22Rv1 (cell line): ENCODE measurements around the gene GPN2.

Experiments used
- CTCF ChIP-seq: fragments of 450-650 bp; IDR thresholded peaks from 2 replicates; pipeline ENCODE4 v1.5.1; 2017; ENCODE audit warnings: mild to moderate bottlenecking
- ZFX ChIP-seq: fragments of 450-650 bp; IDR thresholded peaks from 2 replicates; pipeline ENCODE4 v1.6.1; 2017; ENCODE audit warnings: antibody characterized with exemption, borderline replicate concordance

DNA sequence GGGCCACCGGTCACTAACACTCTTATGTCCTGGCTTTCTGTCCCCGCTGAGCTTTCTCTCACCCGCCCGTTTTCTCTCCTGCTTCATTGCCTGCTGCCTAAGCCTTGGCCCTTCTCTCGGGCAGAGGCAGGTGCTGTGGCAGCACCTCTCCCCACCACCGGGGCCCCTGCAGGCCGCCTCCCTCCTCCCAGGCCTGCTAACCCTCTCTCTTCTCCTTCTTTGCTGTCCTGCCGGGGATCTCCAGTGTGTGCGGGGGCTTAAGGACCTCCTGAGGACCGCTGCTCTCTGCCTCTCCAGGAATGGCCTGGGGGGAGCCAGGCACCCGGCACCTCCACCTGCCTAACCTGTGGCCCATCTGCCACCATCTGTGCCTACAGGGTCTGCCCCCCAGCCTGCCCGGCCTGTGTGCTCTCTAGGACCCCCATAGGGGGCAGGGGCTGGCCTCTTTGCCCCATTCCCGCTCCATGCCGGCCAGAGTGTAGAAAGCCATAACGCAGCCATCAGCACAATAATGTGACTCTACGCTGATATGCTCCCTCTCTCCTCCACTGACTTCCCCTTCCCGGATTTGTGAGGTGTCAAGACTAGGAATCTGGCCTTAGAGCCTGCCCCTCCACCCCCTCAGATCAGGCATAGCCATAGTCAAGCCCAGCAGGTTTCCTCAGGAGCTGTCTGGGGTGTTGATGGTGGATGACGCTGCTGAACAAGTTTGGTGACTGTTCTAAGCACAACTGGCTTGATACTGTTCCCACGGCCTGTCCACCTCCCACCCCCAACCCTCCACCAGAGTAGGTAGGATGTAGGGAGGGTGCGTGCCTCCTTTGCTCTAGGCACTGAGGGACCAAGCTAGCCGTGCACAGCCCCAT, 33.2 kb downstream of the GPN2 start:
- TF ChIP-seq CTCF = no peak
- no peak for TF ChIP-seq ZFX
